ENCODE results near the gene DEFB128. TPM values are rescaled to one million over a fixed set of nuclear protein-coding genes. Genes with fewer than 3 reads are reported as not detected.

The DEFB128 gene
- polyA plus RNA-seq, 1 donor, result not detected

- H3K9me3 ChIP-seq (ENCODE audit: control insufficient read depth, low read depth, low read length), result no peaks in the 10 kb centered on the region
- no peaks in the 10 kb centered on the region for H3K36me3 ChIP-seq (ENCODE audit: control insufficient read depth, insufficient read depth, low read length)
- H3K27ac ChIP-seq (ENCODE audit: low read length), result no peak within 1 kb of the TSS
- H3K4me3 ChIP-seq (ENCODE audit: low read length), result no peak within 1 kb of the TSS
- H3K4me1 ChIP-seq (ENCODE audit: control insufficient read depth, insufficient read depth, low read length), result no peaks in the 10 kb centered on the region
- H3K27me3 ChIP-seq (ENCODE audit: control insufficient read depth, insufficient read depth, low read length), result no peaks in the 10 kb centered on the region
- WGBS (ENCODE audit: insufficient coverage, low lambda C conversion rate), result no CpG with 5 or more reads among the region's 5 CpGs
- no peak for DNase-seq
These were observed 32.4 kb downstream of the DEFB128 start, which contains the start of gene DEFB127 for GRCh38 chr20:157154-157553. Gene DEFB127, plus strand, starts transcription at chr20:157454. Its CDS starts 91 bp downstream, at chr20:157545.

- no peak overlapping the region for H3K27ac ChIP-seq (ENCODE audit: low read length)
- WGBS (ENCODE audit: insufficient coverage, low lambda C conversion rate), result 88% methylated on average over 1 of the region's 1 CpG
- no peaks in the 10 kb centered on the region for H3K4me1 ChIP-seq (ENCODE audit: control insufficient read depth, insufficient read depth, low read length)
- H3K4me3 ChIP-seq (ENCODE audit: low read length), result no peak overlapping the region
- H3K27me3 ChIP-seq (ENCODE audit: control insufficient read depth, insufficient read depth, low read length), result peaks cover 3% of the 10 kb centered on the region
- H3K36me3 ChIP-seq (ENCODE audit: control insufficient read depth, insufficient read depth, low read length), result no peaks in the 10 kb centered on the region
- no peaks in the 10 kb centered on the region for H3K9me3 ChIP-seq (ENCODE audit: control insufficient read depth, low read depth, low read length)
- DNase-seq, result no peak
These were observed 37.4 kb downstream of the DEFB128 start for GRCh38 chr20:152131-152530.

- H3K9me3 ChIP-seq (ENCODE audit: control insufficient read depth, low read depth, low read length), result no peaks in the 10 kb centered on the region
- no peak overlapping the region for H3K27ac ChIP-seq (ENCODE audit: low read length)
- peaks cover 7% of the 10 kb centered on the region for H3K27me3 ChIP-seq (ENCODE audit: control insufficient read depth, insufficient read depth, low read length)
- no peak for DNase-seq
- no CpG with 5 or more reads among the region's 2 CpGs for WGBS (ENCODE audit: insufficient coverage, low lambda C conversion rate)
- no peaks in the 10 kb centered on the region for H3K36me3 ChIP-seq (ENCODE audit: control insufficient read depth, insufficient read depth, low read length)
- H3K4me3 ChIP-seq (ENCODE audit: low read length), result no peak overlapping the region
- H3K4me1 ChIP-seq (ENCODE audit: control insufficient read depth, insufficient read depth, low read length), result no peaks in the 10 kb centered on the region
These were observed 43.6 kb downstream of the DEFB128 start for GRCh38 chr20:145877-146276.

- H3K4me3 ChIP-seq (ENCODE audit: low read length), result no peak within 1 kb of the TSS
- no peak within 1 kb of the TSS for H3K27ac ChIP-seq (ENCODE audit: low read length)
- no peak for DNase-seq
- no peaks in the 10 kb centered on the region for H3K9me3 ChIP-seq (ENCODE audit: control insufficient read depth, low read depth, low read length)
- peaks cover 5% of the 10 kb centered on the region for H3K27me3 ChIP-seq (ENCODE audit: control insufficient read depth, insufficient read depth, low read length)
- WGBS (ENCODE audit: insufficient coverage, low lambda C conversion rate), result no CpG with 5 or more reads among the region's 1 CpG
- H3K36me3 ChIP-seq (ENCODE audit: control insufficient read depth, insufficient read depth, low read length), result no peaks in the 10 kb centered on the region
- no peaks in the 10 kb centered on the region for H3K4me1 ChIP-seq (ENCODE audit: control insufficient read depth, insufficient read depth, low read length)
These were observed 47.2 kb downstream of the DEFB128 start, which contains the start of gene DEFB126 for GRCh38 chr20:142290-142689. Gene DEFB126, plus strand, starts transcription at chr20:142590. Its CDS starts 39 bp downstream, at chr20:142629.

Other genes starting within 250 kb of the DEFB128 start
- gene DEFB125, start 102.0 kb downstream of the DEFB128 start, polyA plus RNA-seq, result not detected
- gene DEFB126, start 47.1 kb downstream of the DEFB128 start, polyA plus RNA-seq, result not detected
- gene DEFB127, start 32.3 kb downstream of the DEFB128 start, polyA plus RNA-seq, result not detected
- gene DEFB129, start 37.5 kb upstream of the DEFB128 start, polyA plus RNA-seq, result not detected
- gene DEFB132, start 68.0 kb upstream of the DEFB128 start, polyA plus RNA-seq, result not detected
- 12.0 TPM for gene C20orf96, start 101.0 kb upstream of the DEFB128 start, polyA plus RNA-seq
- gene ZCCHC3, start 107.9 kb upstream of the DEFB128 start, polyA plus RNA-seq, result 28.1 TPM
- gene SOX12, start 135.8 kb upstream of the DEFB128 start, polyA plus RNA-seq, result 12.7 TPM
- 21.3 TPM for gene NRSN2, start 157.4 kb upstream of the DEFB128 start, polyA plus RNA-seq
- 2.5 TPM for gene TRIB3, start 191.0 kb upstream of the DEFB128 start, polyA plus RNA-seq
- gene RBCK1, start 218.6 kb upstream of the DEFB128 start, polyA plus RNA-seq, result 86.9 TPM

Data from large intestine (tissue), 3 donors.